Measurements from ENCODE around the gene SFXN4.
A peak's percentile ranks its signal among the peaks of the same experiment; 100 is the strongest.

Gene SFXN4, protein sequence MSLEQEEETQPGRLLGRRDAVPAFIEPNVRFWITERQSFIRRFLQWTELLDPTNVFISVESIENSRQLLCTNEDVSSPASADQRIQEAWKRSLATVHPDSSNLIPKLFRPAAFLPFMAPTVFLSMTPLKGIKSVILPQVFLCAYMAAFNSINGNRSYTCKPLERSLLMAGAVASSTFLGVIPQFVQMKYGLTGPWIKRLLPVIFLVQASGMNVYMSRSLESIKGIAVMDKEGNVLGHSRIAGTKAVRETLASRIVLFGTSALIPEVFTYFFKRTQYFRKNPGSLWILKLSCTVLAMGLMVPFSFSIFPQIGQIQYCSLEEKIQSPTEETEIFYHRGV

DNA sequence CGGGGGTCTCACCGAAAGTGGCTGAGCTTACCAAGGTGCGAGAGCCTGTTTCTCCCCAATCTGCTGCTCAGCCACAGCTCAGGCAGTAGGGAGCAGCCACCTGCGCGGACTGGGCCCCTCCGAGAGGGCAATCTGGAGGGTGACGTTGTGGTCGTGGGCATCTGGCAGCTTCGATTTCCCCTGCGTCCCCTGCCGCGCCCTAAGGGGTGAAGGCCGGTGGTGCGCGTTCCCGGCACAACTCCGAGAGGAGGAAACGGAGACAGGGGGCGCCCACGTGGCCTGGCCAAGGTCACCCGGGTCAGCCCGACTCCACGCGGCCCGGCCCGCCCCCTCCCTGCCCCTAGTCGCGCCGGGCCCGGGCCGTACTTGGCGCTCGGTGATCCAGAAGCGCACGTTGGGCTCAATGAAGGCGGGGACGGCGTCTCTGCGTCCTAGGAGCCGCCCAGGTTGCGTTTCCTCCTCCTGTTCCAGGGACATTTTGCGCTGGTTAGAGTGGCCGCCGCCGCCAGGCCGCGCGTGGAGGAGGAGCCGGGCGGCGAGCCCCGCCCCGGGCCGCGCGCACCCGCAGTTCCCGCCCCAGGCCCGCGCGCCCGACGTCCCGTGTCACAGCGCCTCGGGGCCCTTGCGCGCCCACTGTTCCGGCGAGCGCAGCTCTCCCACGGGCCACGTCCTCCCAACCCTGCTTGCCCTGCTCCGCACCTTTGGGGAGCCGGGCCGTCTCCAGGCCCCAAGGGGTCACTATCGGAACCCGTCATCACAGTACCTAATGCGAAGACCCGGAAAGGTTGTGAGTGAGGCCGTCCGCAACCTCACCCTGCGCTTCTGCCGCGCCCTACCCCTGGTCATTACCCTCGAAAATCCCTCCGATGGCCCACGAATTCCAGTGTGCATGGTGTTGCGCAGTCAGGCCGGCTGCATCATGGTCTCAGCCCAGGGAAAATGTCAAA is at the start of gene SFXN4:
SFXN4 (minus strand) TSS at position 544 of the 947 bp plus-strand sequence; CDS start at position 477, 67 bp downstream.
- Histone ChIP-seq H3K9me3 (ENCODE audit: low read depth, low read length) (no peaks in the 10 kb centered on the region), H3K9ac (ENCODE audit: insufficient read length) (peak within 1 kb of the TSS; percentile 83), H3K36me3 (ENCODE audit: insufficient read depth, low read length) (peaks cover 17% of the 10 kb centered on the region; the same call in 1 of the 2 replicates), H3K4me3 (peak within 1 kb of the TSS; percentile 81), H3K27ac (no peak within 1 kb of the TSS)
- no peak for DNase-seq (ENCODE audit: low read depth, low spot score)
- no peak for TF ChIP-seq FOXP2 (optimal IDR thresholded peaks at IDR 0.05; ENCODE audit: control extremely low read depth, extremely low read length, insufficient read depth)
- TF ChIP-seq POLR2AphosphoS5 (IDR thresholded peaks at IDR 0.05; ENCODE audit: borderline replicate concordance, low read depth, low read length) = peak; percentile 29; the same call in 1 of the 2 replicates

DNA sequence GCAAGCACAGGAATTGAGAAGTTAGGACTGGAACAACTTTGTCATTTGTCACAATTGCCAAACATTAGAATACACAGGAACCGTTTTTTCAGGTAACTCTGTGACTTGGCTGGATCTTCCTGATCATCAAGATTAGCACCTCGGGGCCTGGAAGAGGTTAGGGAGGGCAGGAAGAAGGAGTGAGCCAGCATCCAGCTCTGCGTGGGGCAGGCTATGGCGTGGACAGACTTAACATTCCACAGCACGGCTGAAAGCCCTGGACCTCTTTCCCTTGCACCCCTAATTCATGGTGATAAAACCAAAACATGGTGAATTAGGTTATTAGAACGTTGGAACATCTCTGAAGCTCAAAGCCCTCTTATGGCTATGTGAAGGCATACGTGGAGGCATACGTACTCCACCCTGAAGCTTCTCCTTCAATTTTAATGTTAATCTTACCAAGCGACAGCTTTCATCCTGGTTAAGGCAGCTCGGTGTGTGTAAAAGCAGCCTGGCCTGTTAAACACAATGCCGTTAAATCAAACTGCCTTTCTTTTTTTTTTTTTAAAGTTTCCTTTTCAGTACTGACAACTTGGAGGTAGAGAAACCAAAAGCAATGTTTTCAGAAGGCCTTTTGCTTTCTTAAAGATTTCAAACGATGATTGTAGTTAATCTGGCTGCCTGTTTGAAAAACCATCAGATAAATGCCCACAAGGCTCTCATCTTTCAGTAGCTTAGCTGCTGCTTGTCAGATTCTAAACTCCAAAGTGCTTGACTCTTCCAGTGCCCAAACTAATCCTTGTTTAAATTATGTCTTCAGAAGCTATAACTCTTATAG is 46.3 kb upstream of the SFXN4 start:
- no peak for TF ChIP-seq EZH2 (IDR thresholded peaks at IDR 0.05)
- TF ChIP-seq FOXP2 (optimal IDR thresholded peaks at IDR 0.05; ENCODE audit: control extremely low read depth, extremely low read length, insufficient read depth) = no peak
- no peak for TF ChIP-seq POLR2AphosphoS5 (IDR thresholded peaks at IDR 0.05; ENCODE audit: borderline replicate concordance, low read depth, low read length)
- H3K27ac ChIP-seq = peak overlapping the region; percentile 88
- H3K9me3 ChIP-seq (ENCODE audit: low read depth, low read length) = no peaks in the 10 kb centered on the region
- no peak for DNase-seq (ENCODE audit: low read depth, low spot score)
- H3K36me3 ChIP-seq (ENCODE audit: insufficient read depth, low read length) = peaks cover 4% of the 10 kb centered on the region; the same call in 1 of the 2 replicates
- peak overlapping the region; percentile 76 for H3K9ac ChIP-seq (ENCODE audit: insufficient read length)
- H3K4me3 ChIP-seq = peak overlapping the region; percentile 86

DNA sequence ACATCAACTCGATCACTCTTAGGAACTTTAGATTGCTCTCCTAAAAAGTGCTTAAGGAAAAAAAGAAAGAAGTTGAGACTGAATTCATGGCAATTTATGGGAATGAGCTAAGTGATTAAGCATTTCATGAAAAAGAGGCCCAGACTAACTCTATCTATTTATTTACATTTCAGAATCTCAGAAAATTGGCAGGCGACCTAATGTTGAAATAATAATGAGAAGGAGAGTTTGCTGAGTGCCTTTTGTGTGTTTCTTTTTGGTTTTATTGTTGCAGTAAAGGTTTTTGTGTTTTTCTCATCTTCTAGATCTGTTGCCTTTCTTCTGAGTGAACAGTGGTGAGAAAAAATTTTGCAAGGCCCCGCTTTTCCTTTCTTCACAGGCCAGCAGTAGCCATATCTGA is 45.7 kb upstream of the SFXN4 start:
- TF ChIP-seq FOXP2 (optimal IDR thresholded peaks at IDR 0.05; ENCODE audit: control extremely low read depth, extremely low read length, insufficient read depth) (no peak), EZH2 (IDR thresholded peaks at IDR 0.05) (no peak)
- peak overlapping the region; percentile 86 for H3K4me3 ChIP-seq
- peaks cover 4% of the 10 kb centered on the region; the same call in 1 of the 2 replicates for H3K36me3 ChIP-seq (ENCODE audit: insufficient read depth, low read length)
- peak overlapping the region; percentile 76 for H3K9ac ChIP-seq (ENCODE audit: insufficient read length)
- no peak for DNase-seq (ENCODE audit: low read depth, low spot score)
- H3K9me3 ChIP-seq (ENCODE audit: low read depth, low read length) = no peaks in the 10 kb centered on the region
- H3K27ac ChIP-seq = peak overlapping the region; percentile 88

DNA sequence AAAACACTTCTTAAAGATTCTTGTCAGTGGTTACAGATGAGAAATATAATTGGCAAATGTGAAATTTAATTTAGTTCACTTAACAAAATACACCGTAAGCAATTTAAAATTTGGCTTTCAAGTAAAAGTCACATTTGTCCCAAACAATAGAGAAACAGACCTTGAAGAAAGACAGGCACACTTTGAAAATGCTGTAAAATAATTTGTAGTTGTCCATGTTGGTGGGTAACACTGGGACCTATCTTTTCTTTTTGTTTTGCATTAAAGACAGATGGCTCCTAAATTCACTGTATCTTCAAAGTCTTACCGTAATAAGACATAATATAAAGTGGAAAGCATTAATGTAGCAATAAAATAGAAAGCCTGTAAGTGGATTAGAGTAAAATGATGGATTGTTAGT is 45.1 kb upstream of the SFXN4 start:
- DNase-seq (ENCODE audit: low read depth, low spot score) = no peak
- no peaks in the 10 kb centered on the region for H3K9me3 ChIP-seq (ENCODE audit: low read depth, low read length)
- peaks cover 4% of the 10 kb centered on the region; the same call in 1 of the 2 replicates for H3K36me3 ChIP-seq (ENCODE audit: insufficient read depth, low read length)
- peak overlapping the region; percentile 76 for H3K9ac ChIP-seq (ENCODE audit: insufficient read length)
- H3K27ac ChIP-seq = peak overlapping the region; percentile 88
- H3K4me3 ChIP-seq = peak overlapping the region; percentile 86
- TF ChIP-seq FOXP2 (optimal IDR thresholded peaks at IDR 0.05; ENCODE audit: control extremely low read depth, extremely low read length, insufficient read depth) (no peak), EZH2 (IDR thresholded peaks at IDR 0.05) (no peak)

DNA sequence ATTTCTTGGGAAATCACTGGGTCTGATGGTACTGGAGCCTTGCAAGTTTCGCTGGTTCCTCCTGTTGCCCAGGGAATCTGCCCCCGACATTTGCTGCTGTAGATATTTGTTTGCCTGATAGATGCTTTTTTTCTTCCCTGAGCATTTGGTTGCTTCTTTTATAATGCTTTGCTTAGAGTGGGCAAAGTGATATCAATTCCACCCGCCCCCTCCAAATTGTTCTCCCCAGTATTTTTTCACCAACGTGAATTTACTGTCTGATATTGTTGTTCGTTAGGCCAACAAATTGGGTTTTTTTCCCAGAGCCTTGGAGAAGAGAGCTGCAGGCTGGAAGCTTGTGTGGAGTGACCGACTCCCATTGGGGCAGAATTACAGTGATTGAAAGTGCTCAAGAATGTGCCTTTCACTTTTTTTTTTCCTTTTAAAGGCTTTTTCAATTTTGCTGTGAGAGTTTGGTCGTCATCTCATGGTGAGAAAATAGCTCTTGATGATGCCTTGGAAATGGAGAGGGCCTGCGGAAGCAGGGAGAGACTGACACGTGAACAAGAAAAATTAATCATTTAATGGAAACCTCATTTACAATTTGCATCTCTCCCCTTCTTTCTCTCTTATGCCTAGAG is 44.3 kb upstream of the SFXN4 start:
- Histone ChIP-seq H3K9ac (ENCODE audit: insufficient read length) (peak overlapping the region; percentile 76), H3K9me3 (ENCODE audit: low read depth, low read length) (no peaks in the 10 kb centered on the region), H3K36me3 (ENCODE audit: insufficient read depth, low read length) (peaks cover 4% of the 10 kb centered on the region; the same call in 1 of the 2 replicates), H3K4me3 (peak overlapping the region; percentile 86), H3K27ac (peak overlapping the region; percentile 88)
- no peak for DNase-seq (ENCODE audit: low read depth, low spot score)
- TF ChIP-seq POLR2AphosphoS5 (IDR thresholded peaks at IDR 0.05; ENCODE audit: borderline replicate concordance, low read depth, low read length) (no peak), EZH2 (IDR thresholded peaks at IDR 0.05) (no peak), FOXP2 (optimal IDR thresholded peaks at IDR 0.05; ENCODE audit: control extremely low read depth, extremely low read length, insufficient read depth) (no peak)

DNA sequence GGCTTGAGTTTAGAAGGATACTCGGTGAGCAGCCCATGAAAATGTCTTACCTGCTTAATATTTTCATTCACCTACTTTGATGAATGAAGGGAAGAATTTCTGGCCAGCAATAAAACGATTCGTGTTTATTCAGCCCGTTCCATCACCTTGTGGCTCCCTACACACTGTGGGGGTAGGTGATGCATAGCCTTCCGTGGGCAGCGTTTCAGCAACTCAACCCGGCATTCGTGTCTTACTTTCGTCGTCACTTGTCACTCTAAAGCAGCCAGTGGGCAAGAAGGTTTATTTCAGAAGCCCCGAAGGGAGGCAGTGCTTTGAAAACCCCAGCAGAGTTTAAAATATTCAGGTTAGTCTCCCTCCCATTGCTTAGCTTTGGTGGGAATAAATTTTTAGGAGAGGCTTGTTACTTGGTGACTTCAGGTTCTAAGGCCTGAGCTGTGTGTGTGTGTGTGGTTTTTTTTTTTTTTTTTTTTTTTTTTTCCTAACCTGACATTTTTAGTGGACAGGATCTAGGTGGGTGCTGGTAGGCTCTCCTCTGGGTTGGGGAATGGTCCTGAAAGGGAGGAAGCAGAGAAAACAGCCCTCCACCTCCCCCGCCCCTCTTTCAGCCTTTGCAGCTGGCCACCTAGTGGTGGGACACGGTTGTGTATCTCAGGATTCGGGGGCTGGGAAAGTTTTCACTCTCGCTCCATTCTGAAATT is 43.7 kb upstream of the SFXN4 start:
- Histone ChIP-seq H3K4me3 (peak overlapping the region; percentile 86), H3K36me3 (ENCODE audit: insufficient read depth, low read length) (peaks cover 4% of the 10 kb centered on the region; the same call in 1 of the 2 replicates), H3K9ac (ENCODE audit: insufficient read length) (peak overlapping the region; percentile 81), H3K9me3 (ENCODE audit: low read depth, low read length) (no peaks in the 10 kb centered on the region), H3K27ac (peak overlapping the region; percentile 88)
- DNase-seq (ENCODE audit: low read depth, low spot score) = no peak
- TF ChIP-seq EZH2 (IDR thresholded peaks at IDR 0.05) (no peak), POLR2AphosphoS5 (IDR thresholded peaks at IDR 0.05; ENCODE audit: borderline replicate concordance, low read depth, low read length) (0 out of 2 replicates have a peak, but pooled peaks have one; percentile 8)

DNA sequence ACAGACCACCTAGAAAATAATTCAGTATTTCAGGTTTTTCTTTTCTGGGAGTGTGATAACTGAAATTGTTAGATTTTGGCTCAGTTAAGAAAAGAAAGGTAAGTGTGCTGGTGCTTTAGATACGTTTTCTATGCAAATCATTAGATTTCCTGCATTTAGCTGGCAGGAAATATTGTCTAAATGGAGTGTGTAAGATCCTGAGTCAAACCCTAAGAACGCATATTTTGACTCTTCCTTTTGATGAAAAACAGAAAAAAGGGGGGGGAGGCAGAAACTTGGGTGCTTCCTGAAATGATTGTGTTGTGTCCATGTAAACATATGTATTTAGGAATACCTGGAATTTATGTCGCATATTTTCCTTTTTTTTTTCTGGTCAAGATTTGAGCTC is 43.0 kb upstream of the SFXN4 start:
- Histone ChIP-seq H3K9ac (ENCODE audit: insufficient read length) (peak overlapping the region; percentile 81), H3K36me3 (ENCODE audit: insufficient read depth, low read length) (peaks cover 4% of the 10 kb centered on the region; the same call in 1 of the 2 replicates), H3K4me3 (peak overlapping the region; percentile 86), H3K9me3 (ENCODE audit: low read depth, low read length) (no peaks in the 10 kb centered on the region), H3K27ac (peak overlapping the region; percentile 31)
- TF ChIP-seq EZH2 (IDR thresholded peaks at IDR 0.05) = no peak
- no peak for TF ChIP-seq FOXP2 (optimal IDR thresholded peaks at IDR 0.05; ENCODE audit: control extremely low read depth, extremely low read length, insufficient read depth)
- TF ChIP-seq POLR2AphosphoS5 (IDR thresholded peaks at IDR 0.05; ENCODE audit: borderline replicate concordance, low read depth, low read length) = no peak
- DNase-seq (ENCODE audit: low read depth, low spot score) = no peak

All from SK-N-MC (cell line).